WTC11 (cell line): Measurements from ENCODE around the gene TBC1D22A. TPM values are rescaled to one million over a fixed set of nuclear protein-coding genes. Genes with fewer than 3 reads are reported as not detected.
A peak's percentile ranks its signal among the peaks of the same experiment; 100 is the strongest.

Experiments
- ATAC-seq: fragments of 200-7000 bp; cut with Tn5 transposase; 2 replicates; pipeline ENCODE4 v1.10.0; 2021; ENCODE audit warnings: mild to moderate bottlenecking, moderate library complexity
- CTCF ChIA-PET: fragments of 300-600 bp; sonication (Branson Sonifier 250); formaldehyde crosslinking; loops from one replicate; lab custom pipeline; 2021; ENCODE audit warnings: antibody characterized with exemption; lab: Charles Lee
- POLR2A ChIA-PET: fragments of 350-600 bp; sonication (Branson Sonifier 250); formaldehyde crosslinking; loops from one replicate; lab custom pipeline; 2021; ENCODE audit warnings: antibody characterized with exemption; lab: Charles Lee
- DNase-seq: peaks from one replicate; pipeline ENCODE4 v3.0.0; 2021; ENCODE audit warnings: low spot score
- H3K27ac Mint-ChIP-seq: 2 replicates; pipeline ENCODE4 v1.8.0; 2021; ENCODE audit warnings: mixed read lengths
- H3K27me3 Mint-ChIP-seq: 2 replicates; pipeline ENCODE4 v1.8.0; 2021; ENCODE audit warnings: low read depth, mild to moderate bottlenecking, moderate library complexity, mixed read lengths
- H3K36me3 Mint-ChIP-seq: 2 replicates; pipeline ENCODE4 v1.8.0; 2021; ENCODE audit warnings: mixed read lengths
- H3K4me1 Mint-ChIP-seq: 2 replicates; pipeline ENCODE4 v1.8.0; 2022; ENCODE audit warnings: mixed read lengths
- H3K4me3 Mint-ChIP-seq: 2 replicates; pipeline ENCODE4 v1.8.0; 2021; ENCODE audit warnings: mild to moderate bottlenecking, moderate library complexity, mixed read lengths
- H3K9me3 Mint-ChIP-seq: 2 replicates; pipeline ENCODE4 v1.8.0; 2021; ENCODE audit warnings: mixed read lengths
- CREB1 ChIP-seq: sonication (generic); formaldehyde crosslinking; IDR thresholded peaks from 2 replicates; pipeline ENCODE4 v1.8.0; 2023; ENCODE audit warnings: mild to moderate bottlenecking, missing genetic modification reagents
- ESRRA ChIP-seq: sonication (generic); formaldehyde crosslinking; IDR thresholded peaks from 2 replicates; pipeline ENCODE4 v1.8.1; 2022; ENCODE audit warnings: mild to moderate bottlenecking, missing genetic modification reagents, borderline replicate concordance
- GRHL2 ChIP-seq: fragments of 250-450 bp; sonication (Bioruptor Pico); IDR thresholded peaks from 2 replicates; pipeline ENCODE4 v1.8.0; 2022; ENCODE audit warnings: mild to moderate bottlenecking, moderate library complexity; ENCODE audit not compliant: insufficient replicate concordance, severe bottlenecking
- IRF2 ChIP-seq: sonication (generic); formaldehyde crosslinking; IDR thresholded peaks from 2 replicates; pipeline ENCODE4 v1.8.0; 2022; ENCODE audit warnings: low read depth, missing genetic modification reagents, borderline replicate concordance
- JAZF1 ChIP-seq: fragments of 250-450 bp; sonication (Bioruptor Pico); IDR thresholded peaks from 2 replicates; pipeline ENCODE4 v1.9.0; 2021; ENCODE audit warnings: moderate library complexity, mild to moderate bottlenecking, inconsistent platforms
- JUN ChIP-seq: sonication (generic); formaldehyde crosslinking; IDR thresholded peaks from 2 replicates; pipeline ENCODE4 v1.8.0; 2023; ENCODE audit warnings: mild to moderate bottlenecking, missing genetic modification reagents
- SMAD3 ChIP-seq: sonication (generic); formaldehyde crosslinking; IDR thresholded peaks from 2 replicates; pipeline ENCODE4 v1.8.0; 2022; ENCODE audit warnings: missing genetic modification reagents, mild to moderate bottlenecking, borderline replicate concordance
- SP1 ChIP-seq: sonication (generic); formaldehyde crosslinking; conservative IDR thresholded peaks from 2 replicates; pipeline ENCODE4 v1.8.1; 2022; ENCODE audit warnings: missing genetic modification reagents
- TEAD4 ChIP-seq: sonication (generic); formaldehyde crosslinking; IDR thresholded peaks from 2 replicates; pipeline ENCODE4 v1.8.0; 2022; ENCODE audit warnings: mild to moderate bottlenecking, missing genetic modification reagents
- TP53 ChIP-seq: sonication (generic); formaldehyde crosslinking; IDR thresholded peaks from 2 replicates; pipeline ENCODE4 v1.8.1; 2023; ENCODE audit warnings: mild to moderate bottlenecking, missing genetic modification reagents
- ZNF121 ChIP-seq: sonication (generic); formaldehyde crosslinking; IDR thresholded peaks from 2 replicates; pipeline ENCODE4 v1.8.0; 2023; ENCODE audit warnings: missing genetic modification reagents
- ZNF219 ChIP-seq: sonication (generic); formaldehyde crosslinking; IDR thresholded peaks from 2 replicates; pipeline ENCODE4 v1.8.0; 2023; ENCODE audit warnings: missing genetic modification reagents, mild to moderate bottlenecking, borderline replicate concordance
- ZNF232 ChIP-seq: sonication (generic); formaldehyde crosslinking; IDR thresholded peaks from 2 replicates; pipeline ENCODE4 v1.8.0; 2022; ENCODE audit warnings: mild to moderate bottlenecking, missing genetic modification reagents
- ZNF416 ChIP-seq: fragments of 250-450 bp; sonication (Bioruptor Pico); IDR thresholded peaks from 2 replicates; pipeline ENCODE4 v1.9.0; 2021; ENCODE audit warnings: mild to moderate bottlenecking, inconsistent platforms
- ZNF423 ChIP-seq: fragments of 250-450 bp; sonication (Bioruptor Pico); IDR thresholded peaks from 2 replicates; pipeline ENCODE4 v2.1.2; 2022; ENCODE audit warnings: mild to moderate bottlenecking, moderate library complexity
- ZNF671 ChIP-seq: fragments of 250-450 bp; sonication (Bioruptor Pico); IDR thresholded peaks from 2 replicates; pipeline ENCODE4 v1.8.0; 2021; ENCODE audit warnings: mild to moderate bottlenecking
- total RNA-seq: library from RNA; stranded (reverse); gene quantifications from 3 replicates; pipeline ENCODE4 v1.2.3, GENCODE V29; 2021
- TF ChIP-seq, protein P1 (sequence below): sonication (generic); formaldehyde crosslinking; IDR thresholded peaks from 2 replicates; pipeline ENCODE4 v1.8.1; 2022; ENCODE audit warnings: mild to moderate bottlenecking, missing genetic modification reagents, moderate library complexity, borderline replicate concordance
- TF ChIP-seq, protein P2 (sequence below): sonication (generic); formaldehyde crosslinking; conservative IDR thresholded peaks from 2 replicates; pipeline ENCODE4 v1.8.1; 2022; ENCODE audit warnings: mild to moderate bottlenecking, missing genetic modification reagents
- TF ChIP-seq, protein P3 (sequence below): fragments of 250-450 bp; sonication (Bioruptor Pico); IDR thresholded peaks from 2 replicates; pipeline ENCODE4 v1.9.0; 2021; ENCODE audit warnings: mild to moderate bottlenecking
- TF ChIP-seq, protein P4 (sequence below): sonication (generic); formaldehyde crosslinking; IDR thresholded peaks from 2 replicates; pipeline ENCODE4 v1.8.0; 2022; ENCODE audit warnings: mild to moderate bottlenecking, missing genetic modification reagents
- TF ChIP-seq, protein P5 (sequence below): sonication (generic); formaldehyde crosslinking; IDR thresholded peaks from 2 replicates; pipeline ENCODE4 v1.8.1; 2022; ENCODE audit warnings: low read depth, mild to moderate bottlenecking, moderate library complexity, missing genetic modification reagents, borderline replicate concordance
- TF ChIP-seq, protein P6 (sequence below): sonication (generic); formaldehyde crosslinking; IDR thresholded peaks from 2 replicates; pipeline ENCODE4 v1.8.1; 2023; ENCODE audit warnings: mild to moderate bottlenecking, missing genetic modification reagents, borderline replicate concordance

TBC1D22A gene
- total RNA-seq, 1 experiment from 2014 or later = 18.1 TPM

DNA sequence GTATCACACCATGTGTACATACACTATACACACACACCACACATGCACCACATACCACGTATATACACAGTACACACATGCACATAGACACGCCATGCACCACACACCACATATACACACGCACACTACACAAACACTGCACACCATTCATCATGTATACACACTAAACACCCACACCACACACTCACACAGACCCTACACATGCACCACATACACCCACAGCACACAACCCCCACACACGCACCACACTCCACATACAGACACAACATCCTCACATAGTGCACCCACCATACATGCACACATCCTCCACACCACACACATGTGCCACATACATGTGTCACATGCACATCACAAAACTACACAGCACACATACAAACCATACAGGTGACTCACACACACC is 397.1 kb downstream of the TBC1D22A start (continued):
- TF ChIP-seq TEAD4 (CRISPR knock-in tag) = no peak
- TF ChIP-seq ZNF416 = no peak
- TF ChIP-seq SMAD3 (CRISPR knock-in tag) = no peak
- no peak for TF ChIP-seq TP53
- no peak for TF ChIP-seq ZNF121
- TF ChIP-seq, protein P1, sequence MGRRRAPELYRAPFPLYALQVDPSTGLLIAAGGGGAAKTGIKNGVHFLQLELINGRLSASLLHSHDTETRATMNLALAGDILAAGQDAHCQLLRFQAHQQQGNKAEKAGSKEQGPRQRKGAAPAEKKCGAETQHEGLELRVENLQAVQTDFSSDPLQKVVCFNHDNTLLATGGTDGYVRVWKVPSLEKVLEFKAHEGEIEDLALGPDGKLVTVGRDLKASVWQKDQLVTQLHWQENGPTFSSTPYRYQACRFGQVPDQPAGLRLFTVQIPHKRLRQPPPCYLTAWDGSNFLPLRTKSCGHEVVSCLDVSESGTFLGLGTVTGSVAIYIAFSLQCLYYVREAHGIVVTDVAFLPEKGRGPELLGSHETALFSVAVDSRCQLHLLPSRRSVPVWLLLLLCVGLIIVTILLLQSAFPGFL = no peak
- TF ChIP-seq, protein P2, sequence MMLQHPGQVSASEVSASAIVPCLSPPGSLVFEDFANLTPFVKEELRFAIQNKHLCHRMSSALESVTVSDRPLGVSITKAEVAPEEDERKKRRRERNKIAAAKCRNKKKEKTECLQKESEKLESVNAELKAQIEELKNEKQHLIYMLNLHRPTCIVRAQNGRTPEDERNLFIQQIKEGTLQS = no peak

DNA sequence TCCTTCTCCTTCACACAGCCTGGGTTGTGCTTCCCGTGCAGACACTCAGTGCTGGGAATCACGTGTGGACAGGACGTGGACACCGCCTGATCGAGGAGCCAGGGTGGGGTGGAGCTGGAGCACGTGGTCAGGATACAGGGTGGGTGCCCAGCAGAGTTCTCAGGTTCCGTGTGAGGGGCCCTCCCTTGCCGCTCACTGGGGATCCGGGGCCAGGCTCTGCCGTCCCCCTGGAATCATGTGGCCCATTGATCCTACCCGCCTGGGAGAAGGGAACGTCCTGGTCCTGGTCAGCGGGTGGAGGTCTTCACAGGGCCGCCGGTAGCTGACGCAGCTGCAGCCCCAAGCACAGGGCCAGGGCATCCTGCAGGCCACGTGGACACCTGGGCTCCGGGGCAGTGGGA is 397.7 kb downstream of the TBC1D22A start:
- Mint-ChIP-seq H3K4me3 (no peak overlapping the region), H3K27me3 (no peaks in the 10 kb centered on the region), H3K4me1 (no peaks in the 10 kb centered on the region), H3K36me3 (no peaks in the 10 kb centered on the region), H3K9me3 (no peaks in the 10 kb centered on the region), H3K27ac (no peak overlapping the region)
- no peak for TF ChIP-seq GRHL2 (CRISPR knock-in tag)
- no peak for TF ChIP-seq ZNF423
- TF ChIP-seq ZNF671 (CRISPR knock-in tag) = no peak
- TF ChIP-seq, protein P3, sequence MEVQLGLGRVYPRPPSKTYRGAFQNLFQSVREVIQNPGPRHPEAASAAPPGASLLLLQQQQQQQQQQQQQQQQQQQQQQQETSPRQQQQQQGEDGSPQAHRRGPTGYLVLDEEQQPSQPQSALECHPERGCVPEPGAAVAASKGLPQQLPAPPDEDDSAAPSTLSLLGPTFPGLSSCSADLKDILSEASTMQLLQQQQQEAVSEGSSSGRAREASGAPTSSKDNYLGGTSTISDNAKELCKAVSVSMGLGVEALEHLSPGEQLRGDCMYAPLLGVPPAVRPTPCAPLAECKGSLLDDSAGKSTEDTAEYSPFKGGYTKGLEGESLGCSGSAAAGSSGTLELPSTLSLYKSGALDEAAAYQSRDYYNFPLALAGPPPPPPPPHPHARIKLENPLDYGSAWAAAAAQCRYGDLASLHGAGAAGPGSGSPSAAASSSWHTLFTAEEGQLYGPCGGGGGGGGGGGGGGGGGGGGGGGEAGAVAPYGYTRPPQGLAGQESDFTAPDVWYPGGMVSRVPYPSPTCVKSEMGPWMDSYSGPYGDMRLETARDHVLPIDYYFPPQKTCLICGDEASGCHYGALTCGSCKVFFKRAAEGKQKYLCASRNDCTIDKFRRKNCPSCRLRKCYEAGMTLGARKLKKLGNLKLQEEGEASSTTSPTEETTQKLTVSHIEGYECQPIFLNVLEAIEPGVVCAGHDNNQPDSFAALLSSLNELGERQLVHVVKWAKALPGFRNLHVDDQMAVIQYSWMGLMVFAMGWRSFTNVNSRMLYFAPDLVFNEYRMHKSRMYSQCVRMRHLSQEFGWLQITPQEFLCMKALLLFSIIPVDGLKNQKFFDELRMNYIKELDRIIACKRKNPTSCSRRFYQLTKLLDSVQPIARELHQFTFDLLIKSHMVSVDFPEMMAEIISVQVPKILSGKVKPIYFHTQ (CRISPR knock-in tag) = no peak
- no peak for TF ChIP-seq JAZF1 (CRISPR knock-in tag)
- no peak for TF ChIP-seq ESRRA (CRISPR knock-in tag)
- TF ChIP-seq, protein P4, sequence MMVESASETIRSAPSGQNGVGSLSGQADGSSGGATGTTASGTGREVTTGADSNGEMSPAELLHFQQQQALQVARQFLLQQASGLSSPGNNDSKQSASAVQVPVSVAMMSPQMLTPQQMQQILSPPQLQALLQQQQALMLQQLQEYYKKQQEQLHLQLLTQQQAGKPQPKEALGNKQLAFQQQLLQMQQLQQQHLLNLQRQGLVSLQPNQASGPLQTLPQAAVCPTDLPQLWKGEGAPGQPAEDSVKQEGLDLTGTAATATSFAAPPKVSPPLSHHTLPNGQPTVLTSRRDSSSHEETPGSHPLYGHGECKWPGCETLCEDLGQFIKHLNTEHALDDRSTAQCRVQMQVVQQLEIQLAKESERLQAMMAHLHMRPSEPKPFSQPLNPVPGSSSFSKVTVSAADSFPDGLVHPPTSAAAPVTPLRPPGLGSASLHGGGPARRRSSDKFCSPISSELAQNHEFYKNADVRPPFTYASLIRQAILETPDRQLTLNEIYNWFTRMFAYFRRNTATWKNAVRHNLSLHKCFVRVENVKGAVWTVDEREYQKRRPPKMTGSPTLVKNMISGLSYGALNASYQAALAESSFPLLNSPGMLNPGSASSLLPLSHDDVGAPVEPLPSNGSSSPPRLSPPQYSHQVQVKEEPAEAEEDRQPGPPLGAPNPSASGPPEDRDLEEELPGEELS = no peak
- TF ChIP-seq SP1 (CRISPR knock-in tag) = no peak
- no peak for TF ChIP-seq ZNF219 (CRISPR knock-in tag)
- POLR2A ChIA-PET = no interaction called here
- DNase-seq (no peak), ATAC-seq (no peak)
- CTCF ChIA-PET = no interaction called here

DNA sequence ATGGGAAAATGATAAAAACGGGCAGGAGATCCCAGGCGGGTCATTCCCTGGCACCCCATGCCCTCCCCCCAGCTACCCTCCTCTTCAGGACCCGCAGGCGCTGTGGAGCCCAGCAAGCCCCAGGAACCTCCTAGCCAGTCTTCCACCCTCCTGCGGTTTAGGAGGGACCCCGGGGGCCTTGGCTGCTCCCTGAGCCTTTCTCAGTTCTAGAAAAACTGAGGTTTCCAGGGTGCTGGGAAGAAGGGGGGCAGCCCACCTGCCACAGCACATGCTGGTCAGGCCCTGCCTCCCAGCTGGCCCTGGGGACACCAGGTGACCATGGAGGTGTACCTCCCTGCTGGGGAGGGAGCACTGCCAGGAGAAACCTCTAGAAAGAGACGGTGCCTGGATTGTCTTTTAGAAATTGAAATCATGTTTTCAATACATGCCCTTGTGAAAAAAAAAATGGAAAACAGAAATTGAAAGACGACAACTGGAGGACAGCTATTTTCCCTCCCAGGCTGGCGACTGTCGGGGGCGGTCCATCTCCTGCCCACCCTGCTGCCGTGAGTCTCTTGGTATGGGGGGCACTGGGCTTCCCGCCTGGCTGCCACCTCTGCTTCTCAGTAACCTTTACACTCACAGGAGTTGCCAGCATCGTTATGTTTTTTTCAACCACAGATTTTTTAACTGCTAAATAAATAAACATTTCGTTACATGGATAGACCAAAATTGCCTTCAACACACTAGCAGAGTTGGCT is 398.5 kb downstream of the TBC1D22A start:
- no peak for TF ChIP-seq JUN
- TF ChIP-seq, protein P5, sequence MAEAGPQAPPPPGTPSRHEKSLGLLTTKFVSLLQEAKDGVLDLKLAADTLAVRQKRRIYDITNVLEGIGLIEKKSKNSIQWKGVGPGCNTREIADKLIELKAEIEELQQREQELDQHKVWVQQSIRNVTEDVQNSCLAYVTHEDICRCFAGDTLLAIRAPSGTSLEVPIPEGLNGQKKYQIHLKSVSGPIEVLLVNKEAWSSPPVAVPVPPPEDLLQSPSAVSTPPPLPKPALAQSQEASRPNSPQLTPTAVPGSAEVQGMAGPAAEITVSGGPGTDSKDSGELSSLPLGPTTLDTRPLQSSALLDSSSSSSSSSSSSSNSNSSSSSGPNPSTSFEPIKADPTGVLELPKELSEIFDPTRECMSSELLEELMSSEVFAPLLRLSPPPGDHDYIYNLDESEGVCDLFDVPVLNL (CRISPR knock-in tag) = no peak
- TF ChIP-seq, protein P6, sequence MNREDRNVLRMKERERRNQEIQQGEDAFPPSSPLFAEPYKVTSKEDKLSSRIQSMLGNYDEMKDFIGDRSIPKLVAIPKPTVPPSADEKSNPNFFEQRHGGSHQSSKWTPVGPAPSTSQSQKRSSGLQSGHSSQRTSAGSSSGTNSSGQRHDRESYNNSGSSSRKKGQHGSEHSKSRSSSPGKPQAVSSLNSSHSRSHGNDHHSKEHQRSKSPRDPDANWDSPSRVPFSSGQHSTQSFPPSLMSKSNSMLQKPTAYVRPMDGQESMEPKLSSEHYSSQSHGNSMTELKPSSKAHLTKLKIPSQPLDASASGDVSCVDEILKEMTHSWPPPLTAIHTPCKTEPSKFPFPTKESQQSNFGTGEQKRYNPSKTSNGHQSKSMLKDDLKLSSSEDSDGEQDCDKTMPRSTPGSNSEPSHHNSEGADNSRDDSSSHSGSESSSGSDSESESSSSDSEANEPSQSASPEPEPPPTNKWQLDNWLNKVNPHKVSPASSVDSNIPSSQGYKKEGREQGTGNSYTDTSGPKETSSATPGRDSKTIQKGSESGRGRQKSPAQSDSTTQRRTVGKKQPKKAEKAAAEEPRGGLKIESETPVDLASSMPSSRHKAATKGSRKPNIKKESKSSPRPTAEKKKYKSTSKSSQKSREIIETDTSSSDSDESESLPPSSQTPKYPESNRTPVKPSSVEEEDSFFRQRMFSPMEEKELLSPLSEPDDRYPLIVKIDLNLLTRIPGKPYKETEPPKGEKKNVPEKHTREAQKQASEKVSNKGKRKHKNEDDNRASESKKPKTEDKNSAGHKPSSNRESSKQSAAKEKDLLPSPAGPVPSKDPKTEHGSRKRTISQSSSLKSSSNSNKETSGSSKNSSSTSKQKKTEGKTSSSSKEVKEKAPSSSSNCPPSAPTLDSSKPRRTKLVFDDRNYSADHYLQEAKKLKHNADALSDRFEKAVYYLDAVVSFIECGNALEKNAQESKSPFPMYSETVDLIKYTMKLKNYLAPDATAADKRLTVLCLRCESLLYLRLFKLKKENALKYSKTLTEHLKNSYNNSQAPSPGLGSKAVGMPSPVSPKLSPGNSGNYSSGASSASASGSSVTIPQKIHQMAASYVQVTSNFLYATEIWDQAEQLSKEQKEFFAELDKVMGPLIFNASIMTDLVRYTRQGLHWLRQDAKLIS = no peak
- TF ChIP-seq ZNF121 = no peak
- TF ChIP-seq CREB1 (CRISPR knock-in tag) = no peak
- no peak for TF ChIP-seq IRF2 (CRISPR knock-in tag)
- TF ChIP-seq ZNF232 (CRISPR knock-in tag) = no peak
- Mint-ChIP-seq H3K36me3 (no peaks in the 10 kb centered on the region), H3K9me3 (no peaks in the 10 kb centered on the region), H3K4me1 (no peaks in the 10 kb centered on the region), H3K27ac (no peak overlapping the region), H3K4me3 (no peak overlapping the region), H3K27me3 (no peaks in the 10 kb centered on the region)
- ATAC-seq = no peak
- ChIA-PET POLR2A (no interaction called here), CTCF (interaction anchor here (1.4 kb wide), 1 partner anchor 334 kb away, joined by 3 read pairs; no protein-coding TSS in a partner anchor)
- DNase-seq = peak; percentile 0
